ENCODE data around the gene MRPL48. TPM values are rescaled to one million over a fixed set of nuclear protein-coding genes. Genes with fewer than 3 reads are reported as not detected.
"Not testable (repeated sequence)": the region's sequence is repeated elsewhere in the genome, so short reads cannot be mapped to it uniquely, and the experiment has no call there.

The MRPL48 gene
- total RNA-seq, 2 experiments from 2014 or later: 59.5 to 61.8 TPM

DNA sequence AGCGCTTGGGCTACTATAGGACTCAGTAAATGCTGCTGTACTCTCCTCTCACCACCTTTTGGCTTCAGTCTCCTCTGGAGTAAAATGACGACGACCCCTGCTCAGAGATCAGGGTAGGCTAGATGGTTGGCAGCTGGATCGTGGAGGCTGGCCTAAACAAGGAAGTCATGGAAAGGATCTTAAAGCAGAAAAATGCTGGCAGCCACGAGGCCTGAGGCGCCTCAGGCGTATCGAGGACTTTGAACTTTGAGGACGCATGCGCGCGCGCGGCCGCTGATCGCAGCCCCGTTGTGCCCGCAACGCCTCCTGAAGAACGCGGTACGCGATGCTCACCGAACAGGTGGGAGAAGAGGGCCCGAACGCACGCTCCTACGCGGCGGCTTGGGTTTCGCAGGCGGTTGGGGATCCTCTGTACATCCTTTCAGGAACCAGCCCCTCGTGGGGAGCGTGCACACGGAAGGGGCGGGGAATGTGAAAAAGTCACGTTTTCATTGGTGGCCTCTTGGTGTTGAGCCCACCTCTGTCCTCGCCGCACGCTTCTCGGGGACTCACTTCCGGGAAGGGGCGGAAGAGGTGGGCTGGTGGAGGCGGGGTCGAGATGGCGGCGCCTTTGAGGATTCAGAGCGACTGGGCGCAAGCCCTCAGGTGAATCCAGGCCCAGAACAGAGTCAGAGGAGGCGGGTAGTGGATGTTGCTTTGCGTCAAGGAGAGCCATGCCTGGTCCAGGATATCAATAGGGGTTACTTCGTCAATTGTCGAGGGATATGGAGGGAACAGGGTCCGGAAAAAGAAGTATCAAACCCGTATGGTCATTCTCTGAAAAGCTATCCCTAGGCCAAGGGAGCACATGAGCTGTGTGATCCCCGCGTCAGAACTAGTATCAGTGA, 89.0 kb downstream of the MRPL48 start, which contains the start of the genes COA4 and PAAF1:
Gene COA4 (minus strand): TSS at position 423 of the 887 bp plus-strand sequence. CDS start 3,468 bp downstream, outside the sequence.
Gene PAAF1 (plus strand): TSS at position 576 of the 887 bp plus-strand sequence. CDS start 23 bp downstream, at position 599.
- CTCF ChIA-PET: no interaction called here
- POLR2A ChIA-PET: no interaction called here

DNA sequence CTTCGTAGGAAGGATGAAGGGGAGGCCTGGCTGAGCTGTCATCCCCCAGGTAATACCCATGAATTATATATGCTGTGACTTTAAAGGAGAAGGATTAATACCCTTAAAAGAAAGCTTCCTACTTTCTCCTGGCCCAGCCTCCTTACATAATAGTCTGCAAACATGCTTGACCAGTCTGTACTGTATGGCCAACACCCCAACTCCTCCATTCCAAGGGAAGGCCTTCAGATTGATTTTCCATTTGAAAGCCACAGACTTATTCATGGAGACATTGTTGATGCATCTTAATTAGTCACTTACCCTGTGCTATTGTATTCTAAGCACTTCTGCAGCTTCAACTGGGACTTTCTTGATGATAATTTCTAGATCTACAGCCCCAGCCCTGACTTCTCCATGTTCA, 91.1 kb downstream of the MRPL48 start:
- CTCF ChIA-PET: no interaction called here

GRCh38 chr11:73880449-73880848, 92.8 kb downstream of the MRPL48 start:
- CTCF ChIA-PET, POLR2A ChIA-PET: not testable (repeated sequence)

More for the DNA sequence above, 91.1 kb downstream of the MRPL48 start:
- POLR2A ChIA-PET: no interaction called here

GRCh38 chr11:73883856-73884255, 96.2 kb downstream of the MRPL48 start:
- CTCF ChIA-PET: interaction anchor here (0.9 kb wide), 1 partner anchor 15 kb away, joined by 3 read pairs; no protein-coding TSS in a partner anchor
- POLR2A ChIA-PET: no interaction called here

- CTCF ChIA-PET: no interaction called here
- POLR2A ChIA-PET: no interaction called here
Observed at GRCh38 chr11:73888244-73888643, 100.6 kb downstream of the MRPL48 start.

GRCh38 chr11:73889019-73889418, 101.3 kb downstream of the MRPL48 start:
- CTCF ChIA-PET: no interaction called here
- POLR2A ChIA-PET: no interaction called here

DNA sequence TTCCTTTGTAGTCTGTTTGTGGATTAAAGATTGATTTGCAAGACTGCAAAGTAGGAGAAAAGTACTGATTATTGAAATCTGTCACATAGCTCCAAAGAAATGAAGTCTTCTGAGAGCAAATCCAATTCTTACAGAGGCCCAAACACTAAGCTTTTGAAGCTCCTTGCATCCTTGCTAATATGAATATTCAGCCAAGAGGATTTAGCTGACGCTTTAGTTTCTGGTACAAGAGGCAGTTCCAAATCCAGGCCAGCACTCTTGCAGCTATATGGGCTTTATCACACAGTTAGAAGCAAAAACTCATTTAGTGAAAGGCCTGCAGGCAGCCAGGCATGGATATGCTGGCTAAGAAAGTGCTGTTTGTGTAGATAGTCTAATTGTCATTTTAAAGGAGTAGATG, 101.9 kb downstream of the MRPL48 start:
- POLR2A ChIA-PET: no interaction called here
- CTCF ChIA-PET: no interaction called here

DNA sequence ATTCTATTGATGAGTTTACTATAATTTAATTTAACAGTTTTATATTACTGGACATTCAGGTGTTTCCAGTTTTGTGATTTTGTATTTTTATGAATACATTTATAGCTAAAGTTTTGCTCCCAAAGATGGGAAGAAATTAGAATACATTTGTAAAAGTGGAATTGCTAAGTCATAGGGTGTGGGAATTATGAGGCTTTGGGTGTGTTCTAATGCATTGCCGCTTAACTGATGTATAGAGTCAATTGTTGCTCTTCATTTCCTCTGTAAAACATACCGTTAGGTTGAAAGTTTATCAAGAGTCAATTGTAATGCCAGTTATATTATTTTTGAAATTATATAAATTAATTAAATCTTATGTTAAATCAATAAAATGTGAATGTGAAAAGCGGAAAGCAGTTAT, 105.4 kb downstream of the MRPL48 start:
- ChIA-PET CTCF (interaction anchor here (0.6 kb wide), 1 partner anchor 103 kb away, joined by 5 read pairs; no protein-coding TSS in a partner anchor), POLR2A (no interaction called here)

DNA sequence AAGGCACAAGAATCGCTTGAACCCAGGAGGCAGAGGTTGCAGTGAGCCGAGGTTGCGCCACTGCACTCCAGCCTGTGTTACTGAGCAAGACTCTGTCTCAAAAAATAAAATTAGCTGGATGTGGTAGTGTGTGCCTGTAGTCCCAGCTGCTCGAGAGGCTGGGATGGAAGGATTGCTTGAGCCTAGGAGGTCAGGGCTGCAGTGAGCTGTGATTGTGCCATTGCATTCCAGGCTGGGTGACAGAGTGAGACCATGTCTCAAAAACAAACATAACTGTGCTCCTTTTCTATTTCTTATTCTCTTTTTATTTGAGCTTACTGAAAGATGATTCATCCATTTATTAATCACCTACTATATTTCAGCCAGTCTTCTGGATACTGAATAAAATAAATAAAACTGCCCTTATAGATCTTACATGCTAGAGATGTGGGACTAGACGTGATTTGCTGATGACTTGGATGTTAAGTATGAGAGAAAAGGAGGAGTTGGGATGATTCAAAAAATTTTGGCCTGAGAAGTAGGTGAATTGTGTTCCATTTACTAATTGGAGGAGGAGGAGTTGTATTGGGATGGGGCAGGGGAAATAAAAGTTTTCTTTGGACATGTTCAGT, 107.2 kb downstream of the MRPL48 start:
- ChIA-PET CTCF (no interaction called here), POLR2A (no interaction called here)

DNA sequence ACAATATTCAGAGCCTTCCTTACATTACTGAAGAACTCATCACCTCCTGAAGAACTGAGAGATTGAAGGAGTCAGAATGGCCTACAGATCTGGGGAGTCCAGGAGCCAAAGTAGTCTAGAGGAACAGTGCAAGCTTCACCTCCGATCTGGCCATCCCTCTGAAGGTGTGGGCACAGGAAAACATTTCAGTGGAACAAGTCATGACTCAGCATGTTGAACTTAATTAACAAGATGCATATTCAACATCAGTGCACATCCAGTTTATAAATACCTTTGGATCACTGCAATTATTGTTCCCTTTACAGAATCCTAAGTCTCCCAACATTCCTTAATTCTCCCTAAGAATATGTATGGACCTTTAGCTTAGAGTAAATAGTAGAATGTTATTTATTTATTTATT, 114.6 kb downstream of the MRPL48 start:
- CTCF ChIA-PET: no interaction called here
- POLR2A ChIA-PET: no interaction called here

DNA sequence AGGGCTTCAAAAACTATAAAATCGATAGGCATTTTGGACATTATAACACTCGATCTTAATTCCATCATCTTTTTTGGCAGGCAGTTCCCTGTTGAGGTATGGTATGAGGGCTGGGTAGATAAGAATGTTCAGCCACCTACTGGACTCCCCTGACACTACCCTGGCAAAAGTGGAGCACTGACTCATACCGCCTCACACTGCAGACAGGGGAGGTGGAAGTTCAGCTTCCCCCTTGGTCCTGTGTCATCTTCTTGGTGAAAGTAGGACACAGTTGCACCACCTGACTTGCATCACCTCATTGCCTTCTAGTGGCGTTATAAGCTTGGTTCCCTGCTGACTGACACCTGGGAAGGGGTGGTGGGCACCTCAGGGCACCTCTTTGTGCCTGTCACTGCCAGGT, 119.5 kb downstream of the MRPL48 start:
- CTCF ChIA-PET: no interaction called here

GRCh38 chr11:73912026-73912425, 124.4 kb downstream of the MRPL48 start:
- CTCF ChIA-PET: interaction anchor here (0.7 kb wide), 1 partner anchor 500 kb away, joined by 3 read pairs; no protein-coding TSS in a partner anchor
- POLR2A ChIA-PET: no interaction called here

More for the DNA sequence above, 119.5 kb downstream of the MRPL48 start:
- POLR2A ChIA-PET: no interaction called here

DNA sequence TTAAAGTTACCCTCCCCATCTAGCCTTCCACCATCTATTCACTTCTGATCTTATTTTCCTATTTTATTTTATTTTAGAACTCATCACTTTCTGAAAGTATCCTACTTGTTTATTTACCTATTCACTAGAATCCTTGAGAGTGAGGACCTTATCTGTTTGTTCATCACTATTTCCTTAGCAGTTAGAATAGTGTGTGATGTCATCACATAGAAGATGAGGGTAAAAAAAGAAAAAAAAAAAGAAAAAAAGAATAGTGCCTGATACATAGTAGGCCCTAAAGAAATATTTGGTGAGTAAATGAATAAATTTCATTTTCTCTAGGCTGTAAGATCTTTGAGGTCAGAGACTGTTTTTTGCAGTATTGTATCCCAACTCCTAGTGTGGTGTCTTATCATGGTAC, 125.8 kb downstream of the MRPL48 start:
- ChIA-PET POLR2A (no interaction called here), CTCF (no interaction called here)

GRCh38 chr11:73914284-73914683, 126.6 kb downstream of the MRPL48 start:
- CTCF ChIA-PET: interaction anchor here (0.7 kb wide), 1 partner anchor 221 kb away, joined by 3 read pairs; no protein-coding TSS in a partner anchor

More at GRCh38 chr11:73914284-73914683, 126.6 kb downstream of the MRPL48 start:
- POLR2A ChIA-PET: no interaction called here

Other genes with a start within 250 kb of the MRPL48 start
- 10 to 100 TPM; 11.6 to 11.7 TPM for gene FAM168A, start 189.8 kb upstream of the MRPL48 start, total RNA-seq
- gene PLEKHB1, start 141.3 kb upstream of the MRPL48 start, total RNA-seq: 1 to 10 TPM; 7.3 to 7.7 TPM
- 10 to 100 TPM; 69.0 to 72.1 TPM for gene RAB6A, start 26.8 kb upstream of the MRPL48 start, total RNA-seq
- gene COA4, start 89.0 kb downstream of the MRPL48 start, total RNA-seq: 100 to 1,000 TPM; 112 to 113 TPM
- 10 to 100 TPM; 26.4 to 26.8 TPM for gene PAAF1, start 89.1 kb downstream of the MRPL48 start, total RNA-seq
- under 1 TPM in 1 of 2 experiments, not detected in 1; 0.40 TPM for gene DNAJB13, start 163.2 kb downstream of the MRPL48 start, total RNA-seq
- gene UCP2, start 195.0 kb downstream of the MRPL48 start, total RNA-seq: 100 to 1,000 TPM; 270 to 279 TPM
- gene UCP3, start 221.2 kb downstream of the MRPL48 start, total RNA-seq: 1 to 10 TPM; 1.6 to 2.0 TPM